ENCODE results near the gene ARID3A. TPM values are rescaled to one million over a fixed set of nuclear protein-coding genes. Genes with fewer than 3 reads are reported as not detected.

The ARID3A gene
- total and polyA plus RNA-seq, 2 of the 8 experiments (the other 6 are each of a cell fraction or from before 2014, with no cell fraction given), result 40.5 to 77.4 TPM

DNA sequence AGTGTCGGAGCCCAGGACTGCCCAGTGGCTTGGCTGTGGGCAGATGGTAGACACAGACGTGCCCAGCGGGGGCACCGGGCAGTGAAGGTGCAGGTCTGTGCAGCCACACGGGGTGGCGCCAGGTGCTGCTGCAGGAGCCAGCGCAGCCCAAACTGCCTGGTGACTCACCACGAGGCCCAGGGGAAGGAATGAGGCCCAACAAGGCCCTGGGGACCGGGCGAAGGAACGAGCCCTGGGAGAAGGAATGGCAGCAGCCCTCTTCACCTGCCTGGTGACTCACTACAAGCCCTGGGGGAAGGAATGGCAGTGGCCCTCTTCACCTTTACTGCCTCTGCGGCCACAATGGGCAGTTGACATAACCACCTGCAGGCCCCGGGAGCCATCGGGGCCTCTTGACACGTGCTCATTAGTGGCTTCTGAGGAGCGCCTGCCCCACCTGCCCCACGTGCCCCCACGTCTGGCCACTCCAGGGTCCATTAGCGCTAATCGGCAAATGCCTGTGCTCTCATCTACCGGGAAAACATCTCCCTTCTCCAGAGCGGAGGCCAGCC is 42.1 kb upstream of the ARID3A start:
- Histone ChIP-seq H3K4me2 (ENCODE audit: insufficient read depth in 1 of 2, low read depth in 2 of 2, low read length in 2 of 2) (no peak overlapping the region), H3K9ac (replicated peaks in 1 of 4; ENCODE audit: extremely low read depth in 1 of 4, low read depth in 3 of 4, low read length in 3 of 4) (no peak overlapping the region; a peak in 1 of 7 replicates), H4K5ac (ENCODE audit: insufficient read length, low read depth, low read length) (no peak overlapping the region), H3K4me1 (replicated peaks in 1 of 4; ENCODE audit: control insufficient read depth in 3 of 4, insufficient read depth in 4 of 4, low read length in 3 of 4) (no peaks in the 10 kb centered on the region), H3K23ac (ENCODE audit: insufficient read length) (no peak overlapping the region), H2BK5ac (ENCODE audit: low read depth, low read length) (0 out of 2 replicates have a peak overlapping the region, but pooled peaks have one; percentile 30), H3K56ac (replicated peaks; ENCODE audit: insufficient read length, low read depth, low read length) (no peak overlapping the region), H3K18ac (ENCODE audit: extremely low read depth, low read length) (no peak overlapping the region), H2AFZ (ENCODE audit: low read length) (no peak overlapping the region), H4K8ac (ENCODE audit: extremely low read depth, insufficient read depth, low read length) (no peak overlapping the region), H3K14ac (ENCODE audit: insufficient read length) (no peak overlapping the region), H3K27me3 (replicated peaks in 1 of 4; ENCODE audit: control insufficient read depth in 3 of 4, extremely low read depth in 1 of 4, insufficient read depth in 3 of 4, low read length in 3 of 4) (no peaks in the 10 kb centered on the region), H3K27ac (ENCODE audit: low read depth, low read length) (no peak overlapping the region), H4K20me1 (replicated peaks in 1 of 2; ENCODE audit: control insufficient read depth in 1 of 2, insufficient read depth in 2 of 2, low read length in 2 of 2) (peaks cover 5 to 7% of the 10 kb centered on the region in 2 experiments), H3K23me2 (ENCODE audit: low read depth, low read length) (no peaks in the 10 kb centered on the region), H2BK12ac (ENCODE audit: low read depth, low read length) (no peak overlapping the region), H3K79me1 (ENCODE audit: low read depth, low read length) (no peaks in the 10 kb centered on the region), H4K91ac (replicated peaks; ENCODE audit: insufficient read length, low read length) (no peak overlapping the region), H3K4me3 (ENCODE audit: extremely low read depth in 1 of 4, insufficient read depth in 2 of 4, low read depth in 3 of 4, low read length in 4 of 4) (no peak overlapping the region), H3K36me3 (ENCODE audit: control insufficient read depth in 2 of 4, insufficient read depth in 4 of 4, low read length in 3 of 4) (peaks cover 0 to 26% (median 6%) of the 10 kb centered on the region in 4 experiments; a peak in 4 of 8 replicates), H2AK5ac (ENCODE audit: low read depth, low read length) (no peak overlapping the region), H3K79me2 (ENCODE audit: control insufficient read depth in 1 of 2, insufficient read depth in 2 of 2, low read length in 2 of 2) (no peaks in the 10 kb centered on the region), H2BK120ac (replicated peaks; ENCODE audit: low read depth, low read length) (no peak overlapping the region), H2BK20ac (ENCODE audit: low read length) (no peak overlapping the region), H3K4ac (replicated peaks; ENCODE audit: insufficient read length, low read depth, low read length) (no peak overlapping the region), H2BK15ac (ENCODE audit: low read length) (no peak overlapping the region), H3K9me3 (ENCODE audit: insufficient read depth in 2 of 2, low read depth in 1 of 2, low read length in 1 of 2) (no peaks in the 10 kb centered on the region)
- CTCF ChIA-PET (ENCODE audit: partially characterized antibody), result interaction anchor here (0.6 to 2.1 kb wide), 4 partner anchors 10 to 34 kb away, joined by 3 to 11 read pairs (median 5); no protein-coding TSS in a partner anchor
- no peak for FAIRE-seq
- no peak for DNase-seq (ENCODE audit: low read depth in 1 of 2, low spot score in 2 of 2)
- 94% methylated on average over 22 of the region's 22 CpGs; no CpG with 5 or more reads in 1 of the 2 experiments for WGBS, 2 experiments (ENCODE audit: extremely low coverage in 1 of 2, insufficient coverage in 1 of 2, insufficient read length in 1 of 2, insufficient replicate concordance in 2 of 2, low coverage in 1 of 2, low lambda C conversion rate in 2 of 2, missing lambda C conversion rate in 1 of 2)
- POLR2A ChIA-PET (ENCODE audit: partially characterized antibody), result interaction anchor here (0.6 to 11.5 kb wide), 4 partner anchors 6 to 113 kb away, joined by 3 to 82 read pairs (median 3); partner anchors contain the start of genes MED16 and RNU6-9
- TF ChIP-seq TCF12 (IDR thresholded peaks at IDR 0.05; ENCODE audit: low read depth, low read length), result no peak
- TF ChIP-seq, protein P1, sequence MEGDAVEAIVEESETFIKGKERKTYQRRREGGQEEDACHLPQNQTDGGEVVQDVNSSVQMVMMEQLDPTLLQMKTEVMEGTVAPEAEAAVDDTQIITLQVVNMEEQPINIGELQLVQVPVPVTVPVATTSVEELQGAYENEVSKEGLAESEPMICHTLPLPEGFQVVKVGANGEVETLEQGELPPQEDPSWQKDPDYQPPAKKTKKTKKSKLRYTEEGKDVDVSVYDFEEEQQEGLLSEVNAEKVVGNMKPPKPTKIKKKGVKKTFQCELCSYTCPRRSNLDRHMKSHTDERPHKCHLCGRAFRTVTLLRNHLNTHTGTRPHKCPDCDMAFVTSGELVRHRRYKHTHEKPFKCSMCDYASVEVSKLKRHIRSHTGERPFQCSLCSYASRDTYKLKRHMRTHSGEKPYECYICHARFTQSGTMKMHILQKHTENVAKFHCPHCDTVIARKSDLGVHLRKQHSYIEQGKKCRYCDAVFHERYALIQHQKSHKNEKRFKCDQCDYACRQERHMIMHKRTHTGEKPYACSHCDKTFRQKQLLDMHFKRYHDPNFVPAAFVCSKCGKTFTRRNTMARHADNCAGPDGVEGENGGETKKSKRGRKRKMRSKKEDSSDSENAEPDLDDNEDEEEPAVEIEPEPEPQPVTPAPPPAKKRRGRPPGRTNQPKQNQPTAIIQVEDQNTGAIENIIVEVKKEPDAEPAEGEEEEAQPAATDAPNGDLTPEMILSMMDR (IDR thresholded peaks at IDR 0.05; ENCODE audit: control extremely low read depth in 1 of 3, insufficient read depth in 1 of 3, low read depth in 1 of 3, low read length in 3 of 3), result peak; percentile 29 to 44 (median 36); a peak in 3 of 4 replicates
- no peak for TF ChIP-seq CHD2 (IDR thresholded peaks at IDR 0.05; ENCODE audit: low read length)
- peak; percentile 50; the same call in 1 of the 2 replicates for TF ChIP-seq JUND (IDR thresholded peaks at IDR 0.05; ENCODE audit: low read length)
- TF ChIP-seq RAD21 (IDR thresholded peaks at IDR 0.05 in 1 of 2, conservative IDR thresholded peaks at IDR 0.05 in 1 of 2; ENCODE audit: low read depth in 2 of 2, low read length in 2 of 2), result peak; percentile 28 to 38; a peak in 2 of 4 replicates
